OCI-LY7 (cell line): ENCODE data around the gene TTC14. TPM values are rescaled to one million over a fixed set of nuclear protein-coding genes. Genes with fewer than 3 reads are reported as not detected.
"Not testable (repeated sequence)": the region's sequence is repeated elsewhere in the genome, so short reads cannot be mapped to it uniquely, and the experiment has no call there.

Source experiments
- BruUV-seq: library from RNA; stranded (reverse); fragments of 400-500 nt; replicated peaks from 2 replicates; lab custom pipeline; 2021; lab: Mats Ljungman, UMichigan
- CTCF ChIA-PET: fragments of 300-600 bp; sonication (Branson Sonifier 250); formaldehyde crosslinking; loops from one replicate; lab custom pipeline; 2022; ENCODE audit warnings: antibody characterized with exemption; ENCODE audit not compliant: unreplicated experiment; lab: Charles Lee
- POLR2A ChIA-PET: fragments of 300-600 bp; sonication (Branson Sonifier 250); formaldehyde crosslinking; loops from one replicate; lab custom pipeline; 2022; ENCODE audit warnings: antibody characterized with exemption; lab: Charles Lee
- DNase-seq: peaks from one replicate; pipeline ENCODE4 v3.0.0-alpha.2; 2015; ENCODE audit warnings: low spot score
- H2AFZ ChIP-seq: fragments of 200-600 bp; sonication (generic), shearing (Covaris generic); 2 replicates; pipeline ENCODE4 v1.6.1; 2014; ENCODE audit warnings: mild to moderate bottlenecking, antibody characterized with exemption, low read length, moderate library complexity
- H3K27ac ChIP-seq: fragments of 200-600 bp; sonication (generic); 2 replicates; pipeline ENCODE4 v1.5.1; 2014; ENCODE audit warnings: mixed run types, low read depth, mild to moderate bottlenecking, moderate library complexity, low read length, inconsistent platforms; ENCODE audit not compliant: poor library complexity, severe bottlenecking
- H3K36me3 ChIP-seq: fragments of 200-600 bp; sonication (generic); 2 replicates; pipeline ENCODE4 v1.6.1; 2014; ENCODE audit warnings: mild to moderate bottlenecking, antibody characterized with exemption, low read length, moderate library complexity, mixed read lengths; ENCODE audit not compliant: insufficient read depth
- H3K4me1 ChIP-seq: fragments of 200-600 bp; sonication (generic); 2 replicates; pipeline ENCODE4 v1.5.1; 2014; ENCODE audit warnings: mild to moderate bottlenecking, low read length; ENCODE audit not compliant: insufficient read depth, poor library complexity, severe bottlenecking
- H3K4me2 ChIP-seq: fragments of 200-600 bp; sonication (generic); 2 replicates; pipeline ENCODE4 v1.6.1; 2014; ENCODE audit warnings: mild to moderate bottlenecking, low read length
- H3K4me3 ChIP-seq: fragments of 200-600 bp; sonication (generic); 2 replicates; pipeline ENCODE4 v1.5.1; 2014; ENCODE audit warnings: mild to moderate bottlenecking, low read depth, low read length; ENCODE audit not compliant: poor library complexity, severe bottlenecking
- H3K79me2 ChIP-seq: fragments of 200-600 bp; sonication (generic); 2 replicates; pipeline ENCODE4 v1.6.1; 2016; ENCODE audit warnings: low read depth, mild to moderate bottlenecking, low read length, moderate library complexity, mixed read lengths; ENCODE audit not compliant: insufficient read depth
- H3K9me2 ChIP-seq: fragments of 200-600 bp; sonication (generic); 2 replicates; pipeline ENCODE4 v1.6.1; 2016; ENCODE audit warnings: mild to moderate bottlenecking, low read length, mixed read lengths; ENCODE audit not compliant: insufficient read depth
- H3K9me3 ChIP-seq: fragments of 200-600 bp; sonication (generic); 2 replicates; pipeline ENCODE4 v1.6.1; 2014; ENCODE audit warnings: mild to moderate bottlenecking, mixed run types, low read length, mixed read lengths
- H4K20me1 ChIP-seq: fragments of 200-600 bp; sonication (generic); 2 replicates; pipeline ENCODE4 v1.6.1; 2014; ENCODE audit warnings: mild to moderate bottlenecking, antibody characterized with exemption, low read length, moderate library complexity, mixed read lengths; ENCODE audit not compliant: insufficient read depth
- EZH2phosphoT487 ChIP-seq: fragments of 200-600 bp; sonication (generic); IDR thresholded peaks from 2 replicates; pipeline ENCODE4 v1.6.1; 2018; ENCODE audit warnings: low read depth, borderline replicate concordance, mild to moderate bottlenecking, mixed run types, antibody characterized with exemption, low read length, moderate library complexity, mixed read lengths
- intact Hi-C: fragments of 100-400 bp; cut with micrococcal nuclease; formaldehyde crosslinking; loops from one replicate; pipeline ENCODE4 v1.10.0; 2022; ENCODE audit not compliant: unreplicated experiment
- total RNA-seq, 2 experiments: library from RNA; depleted of rRNA in 1 of 2; stranded (reverse); fragments of >200 nt in 1 of 2; shearing (Covaris generic) in 1 of 2; gene quantifications; 2 replicates each; pipeline ENCODE4 v1.2.3, GENCODE V29; 2014 to 2022
- TF ChIP-seq, protein P1 (sequence below): fragments of 200-600 bp; sonication (generic); conservative IDR thresholded peaks from 2 replicates; pipeline ENCODE4 v1.5.1; 2014; ENCODE audit warnings: mild to moderate bottlenecking, antibody characterized with exemption, low read length, moderate library complexity, mixed read lengths

TTC14 gene
- total RNA-seq, 2 experiments from 2014 or later = 52.4 to 72.9 TPM

DNA sequence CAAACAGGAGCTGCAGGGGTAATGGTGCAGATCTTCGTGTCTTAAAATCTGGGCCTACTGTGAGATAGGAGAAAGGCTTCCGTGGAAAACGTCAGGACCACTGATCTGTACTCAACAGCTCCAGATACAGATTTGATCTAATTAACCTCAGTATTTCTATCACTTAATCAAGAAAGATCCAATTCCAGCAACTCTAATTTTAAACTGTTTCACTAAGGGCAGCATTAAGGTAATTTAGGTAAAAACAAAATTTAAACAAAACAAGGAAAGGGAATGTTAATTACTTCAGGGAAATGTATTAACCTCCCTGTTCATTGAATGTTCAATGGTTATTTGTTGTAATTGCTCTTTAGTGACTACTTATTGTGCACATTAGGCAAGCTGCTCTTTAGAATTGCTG, 26.4 kb upstream of the TTC14 start:
- Histone ChIP-seq H3K79me2 (no peaks in the 10 kb centered on the region), H3K9me3 (no peaks in the 10 kb centered on the region), H3K27ac (no peak overlapping the region), H3K4me3 (no peak overlapping the region), H3K36me3 (no peaks in the 10 kb centered on the region), H3K4me2 (no peak overlapping the region), H3K4me1 (peaks cover 8% of the 10 kb centered on the region), H2AFZ (no peak overlapping the region), H3K9me2 (no peaks in the 10 kb centered on the region), H4K20me1 (no peaks in the 10 kb centered on the region)
- no peak for TF ChIP-seq EZH2phosphoT487
- TF ChIP-seq, protein P1, sequence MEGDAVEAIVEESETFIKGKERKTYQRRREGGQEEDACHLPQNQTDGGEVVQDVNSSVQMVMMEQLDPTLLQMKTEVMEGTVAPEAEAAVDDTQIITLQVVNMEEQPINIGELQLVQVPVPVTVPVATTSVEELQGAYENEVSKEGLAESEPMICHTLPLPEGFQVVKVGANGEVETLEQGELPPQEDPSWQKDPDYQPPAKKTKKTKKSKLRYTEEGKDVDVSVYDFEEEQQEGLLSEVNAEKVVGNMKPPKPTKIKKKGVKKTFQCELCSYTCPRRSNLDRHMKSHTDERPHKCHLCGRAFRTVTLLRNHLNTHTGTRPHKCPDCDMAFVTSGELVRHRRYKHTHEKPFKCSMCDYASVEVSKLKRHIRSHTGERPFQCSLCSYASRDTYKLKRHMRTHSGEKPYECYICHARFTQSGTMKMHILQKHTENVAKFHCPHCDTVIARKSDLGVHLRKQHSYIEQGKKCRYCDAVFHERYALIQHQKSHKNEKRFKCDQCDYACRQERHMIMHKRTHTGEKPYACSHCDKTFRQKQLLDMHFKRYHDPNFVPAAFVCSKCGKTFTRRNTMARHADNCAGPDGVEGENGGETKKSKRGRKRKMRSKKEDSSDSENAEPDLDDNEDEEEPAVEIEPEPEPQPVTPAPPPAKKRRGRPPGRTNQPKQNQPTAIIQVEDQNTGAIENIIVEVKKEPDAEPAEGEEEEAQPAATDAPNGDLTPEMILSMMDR = no peak
- POLR2A ChIA-PET = interaction anchor here (0.8 to 1.2 kb wide), 2 partner anchors 25 to 40 kb away, joined by 3 to 4 read pairs; no protein-coding TSS in a partner anchor
- no TSS peak for BruUV-seq
- intact Hi-C loops = no loop called here
- CTCF ChIA-PET = no interaction called here
- no peak for DNase-seq

DNA sequence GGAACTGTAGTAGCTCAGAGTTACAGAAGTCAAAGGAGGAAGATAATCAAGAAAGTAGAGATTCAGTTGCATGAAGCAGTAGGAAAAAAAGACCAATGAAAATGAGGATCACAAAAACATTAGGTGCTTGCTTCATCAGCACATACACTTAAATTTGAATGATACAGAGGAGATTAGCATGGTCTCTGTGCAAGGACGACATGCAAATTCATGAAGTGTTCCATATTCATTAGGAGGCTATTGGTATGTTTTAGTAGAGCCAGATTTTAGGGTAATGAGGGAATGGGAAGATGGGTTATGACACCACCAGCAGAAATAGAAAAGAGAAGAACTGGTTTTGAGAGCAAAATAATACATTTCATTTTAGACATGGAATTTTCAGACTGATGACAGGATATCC, 21.0 kb upstream of the TTC14 start:
- ChIA-PET POLR2A (interaction anchor here (0.8 kb wide), 1 partner anchor 9 kb away, joined by 3 read pairs; no protein-coding TSS in a partner anchor), CTCF (no interaction called here)

DNA sequence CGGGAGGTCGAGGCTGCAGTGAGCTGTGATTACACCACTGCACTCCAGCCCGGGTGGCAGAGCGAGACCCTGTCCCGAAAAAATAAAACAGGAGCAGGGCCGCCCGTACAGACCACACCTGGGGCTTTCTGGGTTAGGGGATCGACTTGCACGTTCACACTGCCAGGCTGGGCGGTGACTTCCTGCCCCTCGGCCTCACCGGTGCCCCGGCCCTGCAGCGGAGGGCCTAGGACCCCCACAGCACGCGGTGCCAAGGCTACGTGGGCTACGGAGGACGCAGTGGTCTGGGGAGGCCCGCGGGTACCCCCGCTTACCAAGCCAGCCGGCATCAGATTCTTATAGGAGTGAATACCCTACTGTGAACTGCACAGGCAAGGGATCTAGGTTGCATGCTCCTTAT, 11.6 kb upstream of the TTC14 start:
- H3K4me2 ChIP-seq = no peak overlapping the region
- no peak overlapping the region for H2AFZ ChIP-seq
- H3K79me2 ChIP-seq = no peaks in the 10 kb centered on the region
- TF ChIP-seq, protein P1 = no peak
- TF ChIP-seq EZH2phosphoT487 = no peak
- DNase-seq = no peak
- H3K36me3 ChIP-seq = no peaks in the 10 kb centered on the region
- no peak overlapping the region for H3K27ac ChIP-seq
- ChIA-PET POLR2A (no interaction called here), CTCF (no interaction called here)
- H3K4me1 ChIP-seq = no peaks in the 10 kb centered on the region
- no peaks in the 10 kb centered on the region for H3K9me2 ChIP-seq
- H3K9me3 ChIP-seq = no peaks in the 10 kb centered on the region
- H3K4me3 ChIP-seq = no peak overlapping the region
- intact Hi-C loops = loop anchor here (10.0 kb wide), 1 partner anchor 666 kb away; no protein-coding TSS in a partner anchor
- no peaks in the 10 kb centered on the region for H4K20me1 ChIP-seq
- BruUV-seq = no TSS peak

More for the DNA sequence above, 21.0 kb upstream of the TTC14 start:
- H4K20me1 ChIP-seq = no peaks in the 10 kb centered on the region
- no TSS peak for BruUV-seq
- H3K27ac ChIP-seq = no peak overlapping the region
- H3K4me3 ChIP-seq = no peak overlapping the region
- H3K79me2 ChIP-seq = no peaks in the 10 kb centered on the region
- no peak overlapping the region for H3K4me2 ChIP-seq
- H3K9me3 ChIP-seq = no peaks in the 10 kb centered on the region
- H3K36me3 ChIP-seq = no peaks in the 10 kb centered on the region
- H3K9me2 ChIP-seq = no peaks in the 10 kb centered on the region
- intact Hi-C loops = no loop called here
- no peak overlapping the region for H2AFZ ChIP-seq
- H3K4me1 ChIP-seq = no peaks in the 10 kb centered on the region
- DNase-seq = no peak
- no peak for TF ChIP-seq EZH2phosphoT487
- TF ChIP-seq, protein P1 = no peak

DNA sequence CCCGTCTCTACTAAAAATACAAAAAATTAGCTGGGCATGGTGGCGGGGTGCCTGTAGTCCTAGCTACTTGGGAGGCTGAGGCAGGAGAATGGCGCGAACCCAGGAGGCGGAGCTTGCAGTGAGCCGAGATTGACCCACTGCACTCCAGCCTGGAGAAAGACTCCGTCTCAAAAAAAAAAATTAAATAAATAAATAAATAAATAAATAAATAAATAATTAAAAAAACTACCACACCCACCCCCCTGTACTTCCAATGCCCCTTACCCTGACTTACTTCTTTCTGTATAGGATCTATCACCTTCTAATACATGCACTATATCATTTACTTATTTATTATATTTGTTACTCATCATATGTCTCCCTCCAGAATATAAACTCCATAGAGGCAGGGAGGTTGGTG, 8.3 kb upstream of the TTC14 start:
- H3K36me3 ChIP-seq, H3K4me1 ChIP-seq, H3K79me2 ChIP-seq, H3K27ac ChIP-seq, H3K4me3 ChIP-seq, H2AFZ ChIP-seq, H3K9me3 ChIP-seq, CTCF ChIA-PET, POLR2A ChIA-PET, H3K4me2 ChIP-seq, H4K20me1 ChIP-seq, H3K9me2 ChIP-seq, BruUV-seq, DNase-seq: not testable (repeated sequence)
- intact Hi-C loops = loop anchor here (10.0 kb wide), 1 partner anchor 669 kb away; no protein-coding TSS in a partner anchor
